PFSK-1 (cell line): Measurements from ENCODE around the gene DHRS12.

ENCODE experiments used
- FOXP2 ChIP-seq: optimal IDR thresholded peaks from 2 replicates; pipeline ENCODE3; 2011; ENCODE audit warnings: borderline replicate concordance, control low read depth, inconsistent platforms; ENCODE audit not compliant: insufficient read depth; ENCODE audit errors: extremely low read length, extremely low read depth
- POLR2AphosphoS5 ChIP-seq: IDR thresholded peaks from 2 replicates; pipeline ENCODE4 v1.6.1; 2012; ENCODE audit warnings: low read depth, mild to moderate bottlenecking, control low read depth, low read length, moderate library complexity
- SIN3A ChIP-seq: IDR thresholded peaks from 2 replicates; pipeline ENCODE4 v1.6.1; 2012; ENCODE audit warnings: mild to moderate bottlenecking, low read length, moderate library complexity, borderline replicate concordance; ENCODE audit not compliant: insufficient read depth
- TAF1 ChIP-seq: IDR thresholded peaks from 2 replicates; pipeline ENCODE4 v1.6.1; 2012; ENCODE audit warnings: low read length, control low read depth, borderline replicate concordance; ENCODE audit not compliant: insufficient read depth
- TF ChIP-seq, protein P1 (sequence below), 2 experiments: IDR thresholded peaks; 2 replicates each; pipeline versions ENCODE4 v1.6.1 to v1.8.0; 2011 to 2012; ENCODE audit warnings: low read depth in 2 of 2, low read length in 2 of 2, control low read depth in 1 of 2, inconsistent platforms in 1 of 2, mild to moderate bottlenecking in 1 of 2, moderate library complexity in 1 of 2; ENCODE audit not compliant: insufficient read depth in 1 of 2

DHRS12 gene

DNA sequence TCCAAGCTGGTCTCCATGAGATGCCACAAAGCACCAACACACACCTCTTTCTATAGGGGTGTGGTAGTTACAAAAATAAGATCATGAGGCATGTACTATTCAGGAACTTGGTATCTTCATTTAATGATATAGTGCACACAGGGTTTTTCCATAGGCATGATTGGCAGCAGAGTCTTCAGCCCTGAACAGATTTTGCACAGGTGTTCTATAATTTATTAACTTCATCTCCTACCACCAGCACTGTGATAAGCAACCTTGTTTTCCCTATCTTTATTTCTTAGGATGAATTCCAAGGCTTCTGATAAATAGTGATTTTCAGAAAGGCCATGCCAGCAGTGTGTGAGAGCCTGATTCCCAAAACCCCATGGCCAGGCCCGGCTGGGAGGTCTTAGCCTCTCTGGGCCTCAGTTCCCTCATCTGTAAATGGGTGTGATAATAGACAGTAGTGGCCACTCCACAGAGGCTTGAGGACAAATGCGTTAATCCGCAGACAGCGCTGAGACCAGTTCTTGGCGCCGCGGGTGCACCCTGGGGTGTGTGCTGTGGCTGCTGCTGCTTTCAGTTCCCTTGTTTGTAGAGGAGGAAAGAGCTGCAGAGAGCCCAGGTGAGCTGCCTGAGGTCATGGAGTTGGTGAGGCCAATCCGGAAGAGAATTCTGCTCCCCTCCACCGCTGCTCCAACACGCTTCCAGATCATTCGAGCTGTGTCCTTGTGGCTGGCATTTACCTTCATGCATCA is 33.1 kb downstream of the DHRS12 start:
- TF ChIP-seq, protein P1, sequence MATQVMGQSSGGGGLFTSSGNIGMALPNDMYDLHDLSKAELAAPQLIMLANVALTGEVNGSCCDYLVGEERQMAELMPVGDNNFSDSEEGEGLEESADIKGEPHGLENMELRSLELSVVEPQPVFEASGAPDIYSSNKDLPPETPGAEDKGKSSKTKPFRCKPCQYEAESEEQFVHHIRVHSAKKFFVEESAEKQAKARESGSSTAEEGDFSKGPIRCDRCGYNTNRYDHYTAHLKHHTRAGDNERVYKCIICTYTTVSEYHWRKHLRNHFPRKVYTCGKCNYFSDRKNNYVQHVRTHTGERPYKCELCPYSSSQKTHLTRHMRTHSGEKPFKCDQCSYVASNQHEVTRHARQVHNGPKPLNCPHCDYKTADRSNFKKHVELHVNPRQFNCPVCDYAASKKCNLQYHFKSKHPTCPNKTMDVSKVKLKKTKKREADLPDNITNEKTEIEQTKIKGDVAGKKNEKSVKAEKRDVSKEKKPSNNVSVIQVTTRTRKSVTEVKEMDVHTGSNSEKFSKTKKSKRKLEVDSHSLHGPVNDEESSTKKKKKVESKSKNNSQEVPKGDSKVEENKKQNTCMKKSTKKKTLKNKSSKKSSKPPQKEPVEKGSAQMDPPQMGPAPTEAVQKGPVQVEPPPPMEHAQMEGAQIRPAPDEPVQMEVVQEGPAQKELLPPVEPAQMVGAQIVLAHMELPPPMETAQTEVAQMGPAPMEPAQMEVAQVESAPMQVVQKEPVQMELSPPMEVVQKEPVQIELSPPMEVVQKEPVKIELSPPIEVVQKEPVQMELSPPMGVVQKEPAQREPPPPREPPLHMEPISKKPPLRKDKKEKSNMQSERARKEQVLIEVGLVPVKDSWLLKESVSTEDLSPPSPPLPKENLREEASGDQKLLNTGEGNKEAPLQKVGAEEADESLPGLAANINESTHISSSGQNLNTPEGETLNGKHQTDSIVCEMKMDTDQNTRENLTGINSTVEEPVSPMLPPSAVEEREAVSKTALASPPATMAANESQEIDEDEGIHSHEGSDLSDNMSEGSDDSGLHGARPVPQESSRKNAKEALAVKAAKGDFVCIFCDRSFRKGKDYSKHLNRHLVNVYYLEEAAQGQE (IDR thresholded peaks at IDR 0.05; ENCODE audit: insufficient read depth in 1 of 2, low read depth in 2 of 2, low read length in 2 of 2), result no peak
- TF ChIP-seq FOXP2 (no peak), POLR2AphosphoS5 (no peak), TAF1 (no peak), SIN3A (no peak)

DNA sequence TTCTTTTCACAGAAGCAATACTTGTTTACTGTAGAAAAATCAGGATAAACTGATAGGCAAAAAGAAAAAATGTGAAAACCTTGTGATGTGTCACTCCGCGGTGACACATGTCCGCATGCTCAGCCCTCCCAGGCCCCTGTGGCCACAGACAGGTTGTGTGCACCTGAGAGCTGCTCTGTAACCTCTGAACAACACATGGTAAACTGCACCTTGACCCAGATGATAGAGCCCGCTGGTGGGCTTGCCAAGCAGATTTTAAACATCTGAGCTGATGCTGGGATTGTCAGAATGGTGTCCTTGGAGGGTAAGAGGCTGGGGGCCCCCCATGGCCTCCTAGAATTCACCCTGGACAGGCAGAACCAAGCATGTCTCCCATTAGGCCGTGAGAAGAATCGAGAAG is 33.8 kb downstream of the DHRS12 start:
- TF ChIP-seq SIN3A, result no peak
- no peak for TF ChIP-seq POLR2AphosphoS5
- TF ChIP-seq TAF1, result no peak
- TF ChIP-seq, protein P1 (IDR thresholded peaks at IDR 0.05; ENCODE audit: insufficient read depth in 1 of 2, low read depth in 2 of 2, low read length in 2 of 2), result no peak
- no peak for TF ChIP-seq FOXP2

DNA sequence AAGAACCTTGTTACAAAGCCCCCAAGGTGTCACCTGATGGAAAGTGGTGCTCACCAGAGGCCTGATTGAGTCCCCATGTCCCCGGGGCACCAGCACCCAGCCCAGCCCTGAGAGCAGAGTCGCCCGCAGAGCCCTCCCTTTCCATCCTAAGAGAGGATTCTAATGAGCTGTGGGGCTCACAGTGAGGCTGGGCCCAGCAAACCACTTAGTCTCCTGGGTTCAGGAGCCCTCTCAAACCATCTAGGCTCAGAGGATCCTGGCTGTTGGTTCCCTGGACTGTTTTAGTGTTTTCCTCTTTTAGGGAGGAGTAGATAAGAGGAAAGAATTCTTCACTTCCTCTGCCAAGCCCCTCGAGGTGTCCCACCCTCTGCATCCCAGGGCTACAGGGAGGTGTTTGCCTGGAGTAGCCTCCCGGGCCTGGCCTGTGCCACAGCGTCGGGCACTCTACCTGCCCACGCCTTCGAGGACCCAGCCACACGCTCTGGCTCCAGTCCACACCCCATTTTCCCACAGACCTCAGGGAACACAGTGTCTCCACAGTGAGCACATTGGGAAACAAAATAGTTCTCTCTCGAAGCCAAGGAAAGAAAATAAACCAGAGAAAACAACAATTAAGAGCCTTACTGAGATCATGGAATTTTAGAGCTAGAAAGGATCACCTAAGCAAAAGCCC is 34.4 kb downstream of the DHRS12 start:
- TF ChIP-seq SIN3A, result no peak

DNA sequence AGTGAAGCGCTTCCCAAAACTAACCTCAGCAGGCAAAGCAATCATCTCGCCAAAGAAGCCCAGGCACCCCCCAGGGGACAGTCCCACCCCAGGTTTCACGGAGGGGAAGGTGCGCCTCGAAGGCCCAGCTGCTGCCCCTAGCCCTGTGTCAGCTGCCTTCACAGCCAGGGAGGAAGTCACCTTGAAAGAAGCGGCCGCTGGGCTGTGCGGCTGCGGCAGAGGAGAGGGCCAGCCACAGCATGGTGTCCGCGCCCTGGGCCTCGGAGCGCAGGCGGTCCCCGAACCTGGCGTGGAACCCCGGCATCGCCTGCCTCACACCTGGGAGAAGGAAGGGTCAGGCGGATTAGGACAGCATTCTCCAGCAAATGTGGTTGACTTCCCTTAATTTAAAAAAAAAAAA is 35.0 kb downstream of the DHRS12 start:
- TF ChIP-seq TAF1 (no peak), FOXP2 (no peak), POLR2AphosphoS5 (no peak), SIN3A (no peak)
- TF ChIP-seq, protein P1 (IDR thresholded peaks at IDR 0.05; ENCODE audit: insufficient read depth in 1 of 2, low read depth in 2 of 2, low read length in 2 of 2), result no peak

DNA sequence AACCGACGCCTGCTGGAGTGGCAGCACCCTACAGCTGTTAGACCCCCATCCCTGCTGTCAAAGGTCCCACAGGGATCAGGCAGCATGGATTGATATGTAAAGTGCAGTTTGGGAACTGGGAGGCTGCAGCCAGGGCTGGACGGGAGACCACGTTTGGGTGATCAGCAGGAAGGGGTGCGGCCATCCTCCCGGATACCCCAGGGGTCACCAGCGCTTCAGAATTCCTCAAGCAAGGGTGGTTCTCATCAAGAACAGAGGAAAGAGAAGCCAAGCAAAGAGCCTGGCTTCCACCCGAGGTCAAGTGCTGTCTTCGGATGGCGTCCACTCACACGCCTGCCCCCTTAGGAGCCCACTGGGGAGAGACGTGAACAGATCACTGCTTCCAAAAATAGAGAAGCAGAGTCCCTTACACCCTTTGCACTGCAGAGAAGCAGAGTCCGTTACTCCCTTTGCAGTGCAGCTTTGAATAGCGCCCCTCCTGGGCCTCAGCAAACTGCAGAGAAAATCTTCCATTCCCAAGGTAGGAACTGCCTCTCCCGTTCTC is 35.5 kb downstream of the DHRS12 start:
- no peak for TF ChIP-seq TAF1
- TF ChIP-seq, protein P1 (IDR thresholded peaks at IDR 0.05; ENCODE audit: insufficient read depth in 1 of 2, low read depth in 2 of 2, low read length in 2 of 2), result no peak
- TF ChIP-seq POLR2AphosphoS5, result no peak
- no peak for TF ChIP-seq SIN3A
- no peak for TF ChIP-seq FOXP2
